ACC112 (cell line): ENCODE data around the gene TOX3.

ENCODE experiments used
- H2AFZ ChIP-seq: fragments of 200-600 bp; sonication (generic); one replicate; pipeline ENCODE4 v1.6.0; 2017; ENCODE audit warnings: antibody characterized with exemption, low read length; ENCODE audit not compliant: unreplicated experiment
- H3K27ac ChIP-seq: fragments of 200-600 bp; sonication (generic); 2 replicates; pipeline ENCODE4 v1.5.1; 2014; ENCODE audit warnings: low read depth, mild to moderate bottlenecking, antibody characterized with exemption, low read length, moderate library complexity
- H3K27me3 ChIP-seq: fragments of 200-600 bp; sonication (generic); 2 replicates; pipeline ENCODE4 v1.6.1; 2014; ENCODE audit warnings: mild to moderate bottlenecking, antibody characterized with exemption, low read length, moderate library complexity, mixed read lengths; ENCODE audit not compliant: insufficient read depth
- H3K36me3 ChIP-seq: fragments of 200-600 bp; sonication (generic); 2 replicates; pipeline ENCODE4 v1.6.1; 2016; ENCODE audit warnings: mild to moderate bottlenecking, antibody characterized with exemption, low read length, moderate library complexity, mixed read lengths; ENCODE audit not compliant: insufficient read depth
- H3K4me1 ChIP-seq: fragments of 200-600 bp; sonication (generic); one replicate; pipeline ENCODE4 v1.6.1; 2016; ENCODE audit warnings: low read length, mixed read lengths; ENCODE audit not compliant: insufficient read depth, unreplicated experiment, control insufficient read depth
- H3K4me3 ChIP-seq: fragments of 200-600 bp; sonication (generic); 2 replicates; pipeline ENCODE4 v1.5.1; 2014; ENCODE audit warnings: mild to moderate bottlenecking, low read depth, low read length
- H3K79me2 ChIP-seq: fragments of 200-600 bp; sonication (generic); one replicate; pipeline ENCODE4 v1.6.0; 2016; ENCODE audit warnings: low read length; ENCODE audit not compliant: control insufficient read depth, unreplicated experiment, insufficient read depth

TOX3 gene

GRCh38 chr16:52398491-52398960 is 148.4 kb downstream of the TOX3 start:
- no peak overlapping the region for H3K4me3 ChIP-seq
- H3K36me3 ChIP-seq: no peaks in the 10 kb centered on the region
- no peak overlapping the region for H2AFZ ChIP-seq
- no peak overlapping the region for H3K27ac ChIP-seq
- no peaks in the 10 kb centered on the region for H3K4me1 ChIP-seq
- H3K79me2 ChIP-seq: no peaks in the 10 kb centered on the region
- H3K27me3 ChIP-seq: no peaks in the 10 kb centered on the region

GRCh38 chr16:52398021-52398420 is 148.9 kb downstream of the TOX3 start:
- no peaks in the 10 kb centered on the region for H3K79me2 ChIP-seq
- no peaks in the 10 kb centered on the region for H3K36me3 ChIP-seq
- no peaks in the 10 kb centered on the region for H3K4me1 ChIP-seq
- H3K27ac ChIP-seq: no peak overlapping the region
- H3K27me3 ChIP-seq: no peaks in the 10 kb centered on the region
- no peak overlapping the region for H2AFZ ChIP-seq
- H3K4me3 ChIP-seq: no peak overlapping the region

DNA sequence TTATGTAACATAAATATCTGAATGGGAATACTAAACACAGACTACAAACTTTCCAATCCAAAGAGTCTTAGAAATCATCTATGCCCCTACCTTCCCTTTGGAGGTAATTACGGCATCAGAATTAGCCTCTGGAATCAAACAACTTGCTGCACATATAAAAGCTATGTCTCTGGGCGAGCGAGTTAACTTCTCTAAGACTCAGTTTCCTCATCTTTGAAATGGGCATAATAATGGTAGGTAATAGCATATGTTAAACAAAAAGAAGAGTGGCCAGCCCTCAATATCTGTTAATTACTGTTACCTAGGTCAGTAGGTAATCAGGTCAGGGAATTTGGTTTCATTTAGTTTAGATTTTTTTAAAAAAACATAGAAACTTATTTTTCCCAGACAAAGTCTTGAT is 153.5 kb downstream of the TOX3 start:
- Histone ChIP-seq H3K27me3 (no peaks in the 10 kb centered on the region), H2AFZ (no peak overlapping the region), H3K27ac (no peak overlapping the region)

GRCh38 chr16:52389045-52389444 is 157.9 kb downstream of the TOX3 start:
- Histone ChIP-seq H2AFZ (no peak overlapping the region), H3K27me3 (no peaks in the 10 kb centered on the region), H3K79me2 (no peaks in the 10 kb centered on the region), H3K36me3 (no peaks in the 10 kb centered on the region), H3K4me1 (no peaks in the 10 kb centered on the region), H3K4me3 (no peak overlapping the region), H3K27ac (no peak overlapping the region)

More for the DNA sequence above, 153.5 kb downstream of the TOX3 start:
- H3K36me3 ChIP-seq: no peaks in the 10 kb centered on the region
- no peaks in the 10 kb centered on the region for H3K79me2 ChIP-seq
- no peaks in the 10 kb centered on the region for H3K4me1 ChIP-seq
- no peak overlapping the region for H3K4me3 ChIP-seq
